Activated naive CD4-positive, alpha-beta T cell (primary cell): ENCODE measurements around the gene ADD1.

Experiments used
- DNase-seq, 4 experiments: peaks; one replicate each; lab custom pipeline; 2025; lab: John Stamatoyannopoulos, UW

Gene ADD1

GRCh38 chr4:2843263-2843940, at the start of gene ADD1:
Gene ADD1 (plus strand): TSS chr4:2843844. CDS start chr4:2875916, 32,072 bp downstream.
- peak; percentile 91 to 97 (median 94) for DNase-seq

GRCh38 chr4:2794486-2795299, 49.0 kb upstream of the ADD1 start:
- no peak for DNase-seq

- DNase-seq: no peak
These were observed 48.2 kb upstream of the ADD1 start for GRCh38 chr4:2795300-2795892.

GRCh38 chr4:2795893-2796848, 47.5 kb upstream of the ADD1 start:
- DNase-seq: no peak

- DNase-seq: no peak
These were observed 46.6 kb upstream of the ADD1 start for GRCh38 chr4:2796849-2797544.

- peak in 1 of 4 experiments; percentile 29 for DNase-seq
These were observed 45.9 kb upstream of the ADD1 start for GRCh38 chr4:2797545-2798305.

- no peak for DNase-seq
These were observed 45.0 kb upstream of the ADD1 start for GRCh38 chr4:2798399-2799223.

- DNase-seq: no peak
These were observed 44.3 kb upstream of the ADD1 start for GRCh38 chr4:2799224-2799911.

GRCh38 chr4:2799971-2800690, 43.5 kb upstream of the ADD1 start:
- DNase-seq: no peak

- DNase-seq: no peak
These were observed 42.7 kb upstream of the ADD1 start for GRCh38 chr4:2800691-2801596.

GRCh38 chr4:2802618-2803531, 40.8 kb upstream of the ADD1 start:
- no peak for DNase-seq

- no peak for DNase-seq
These were observed 39.8 kb upstream of the ADD1 start for GRCh38 chr4:2803624-2804448.

- DNase-seq: no peak
These were observed 39.1 kb upstream of the ADD1 start for GRCh38 chr4:2804449-2804972.

- no peak for DNase-seq
These were observed 38.6 kb upstream of the ADD1 start for GRCh38 chr4:2804973-2805501.
